MV-4-11 (cell line): ENCODE data around the gene CMTM8.
"Not testable (repeated sequence)": the region's sequence is repeated elsewhere in the genome, so short reads cannot be mapped to it uniquely, and the experiment has no call there.

Source experiments
- DNase-seq: peaks from one replicate; lab custom pipeline; 2025; lab: John Stamatoyannopoulos, UW

CMTM8 gene

GRCh38 chr3:32379831-32380500, 141.5 kb downstream of the CMTM8 start:
- peak; percentile 4 for DNase-seq

- no peak for DNase-seq
Observed at GRCh38 chr3:32381922-32382321, 143.4 kb downstream of the CMTM8 start.

- no peak for DNase-seq
Observed at GRCh38 chr3:32383136-32383711, 144.7 kb downstream of the CMTM8 start.

GRCh38 chr3:32384938-32385337, 146.5 kb downstream of the CMTM8 start:
- DNase-seq: peak; percentile 21

- no peak for DNase-seq
Observed at GRCh38 chr3:32387512-32387911, 149.0 kb downstream of the CMTM8 start.

GRCh38 chr3:32389577-32389976, 151.1 kb downstream of the CMTM8 start:
- not testable (repeated sequence) for DNase-seq

- peak; percentile 58 for DNase-seq
Observed at GRCh38 chr3:32391643-32392535, 153.4 kb downstream of the CMTM8 start, which contains the start of gene CMTM7. Gene CMTM7 (plus strand): TSS chr3:32391853. CDS start chr3:32391907, 54 bp downstream.

- DNase-seq: no peak
Observed at GRCh38 chr3:32392536-32393302, 154.2 kb downstream of the CMTM8 start.

GRCh38 chr3:32395496-32395895, 157.0 kb downstream of the CMTM8 start:
- no peak for DNase-seq

GRCh38 chr3:32397941-32398340, 159.5 kb downstream of the CMTM8 start:
- no peak for DNase-seq

GRCh38 chr3:32398531-32398930, 160.1 kb downstream of the CMTM8 start:
- DNase-seq: peak; percentile 75

GRCh38 chr3:32399030-32399620, 160.6 kb downstream of the CMTM8 start:
- DNase-seq: peak; percentile 57

GRCh38 chr3:32401126-32401525, 162.6 kb downstream of the CMTM8 start:
- no peak for DNase-seq

- DNase-seq: peak; percentile 45
Observed at GRCh38 chr3:32401556-32402081, 163.1 kb downstream of the CMTM8 start.

- DNase-seq: no peak
Observed at GRCh38 chr3:32403663-32404062, 165.2 kb downstream of the CMTM8 start.

GRCh38 chr3:32404714-32405113, 166.2 kb downstream of the CMTM8 start:
- DNase-seq: no peak

GRCh38 chr3:32405155-32405554, 166.7 kb downstream of the CMTM8 start:
- DNase-seq: no peak

GRCh38 chr3:32405711-32406323, 167.3 kb downstream of the CMTM8 start:
- DNase-seq: no peak

- peak; percentile 91 for DNase-seq
Observed at GRCh38 chr3:32406486-32407408, 168.3 kb downstream of the CMTM8 start.
